HEK293T (cell line): Measurements from ENCODE around the gene KSR2.
A peak's percentile ranks its signal among the peaks of the same experiment; 100 is the strongest.
"Not testable (repeated sequence)": the region's sequence is repeated elsewhere in the genome, so short reads cannot be mapped to it uniquely, and the experiment has no call there.

Experiments used
- CTCF ChIA-PET: fragments of 350-600 bp; formaldehyde crosslinking; extraction: SDS; loops from one replicate; lab custom pipeline; 2021; ENCODE audit warnings: antibody characterized with exemption, inconsistent platforms; lab: Yijun Ruan, JAX
- POLR2A ChIA-PET: fragments of 350-600 bp; formaldehyde crosslinking; extraction: SDS; loops from one replicate; lab custom pipeline; 2020; ENCODE audit warnings: antibody characterized with exemption, inconsistent platforms; lab: Yijun Ruan, JAX
- DNase-seq: peaks from one replicate; pipeline ENCODE4 v3.0.0; 2012; ENCODE audit warnings: mixed read lengths; ENCODE audit errors: extremely low spot score
- ARNT ChIP-seq: fragments of 450-650 bp; IDR thresholded peaks from 2 replicates; pipeline ENCODE4 v1.6.1; 2017; ENCODE audit warnings: mild to moderate bottlenecking
- BHLHE40 ChIP-seq: fragments of 450-650 bp; IDR thresholded peaks from 2 replicates; pipeline ENCODE4 v1.6.1; 2016; ENCODE audit warnings: mild to moderate bottlenecking, moderate library complexity, borderline replicate concordance
- CTBP1 ChIP-seq: fragments of 450-650 bp; IDR thresholded peaks from 2 replicates; pipeline ENCODE4 v1.6.1; 2016; ENCODE audit warnings: borderline replicate concordance
- ELF4 ChIP-seq: fragments of 450-650 bp; IDR thresholded peaks from 2 replicates; pipeline ENCODE4 v1.6.1; 2017; ENCODE audit warnings: antibody characterized with exemption
- FOXA1 ChIP-seq: fragments of 450-650 bp; IDR thresholded peaks from 2 replicates; pipeline ENCODE4 v1.6.1; 2016; ENCODE audit warnings: mild to moderate bottlenecking
- FOXK2 ChIP-seq: fragments of 450-650 bp; IDR thresholded peaks from 2 replicates; pipeline ENCODE4 v1.6.1; 2016; ENCODE audit warnings: mild to moderate bottlenecking
- FOXM1 ChIP-seq: fragments of 450-650 bp; IDR thresholded peaks from 2 replicates; pipeline ENCODE4 v1.6.1; 2017; ENCODE audit warnings: mild to moderate bottlenecking, borderline replicate concordance
- HDGF ChIP-seq: fragments of 450-650 bp; IDR thresholded peaks from 2 replicates; pipeline ENCODE4 v1.6.1; 2017; ENCODE audit warnings: antibody characterized with exemption, borderline replicate concordance
- L3MBTL2 ChIP-seq: fragments of 450-650 bp; conservative IDR thresholded peaks from 2 replicates; pipeline ENCODE4 v1.6.1; 2016; ENCODE audit warnings: mild to moderate bottlenecking
- LEF1 ChIP-seq: fragments of 450-650 bp; IDR thresholded peaks from 2 replicates; pipeline ENCODE4 v1.6.1; 2017; ENCODE audit warnings: mild to moderate bottlenecking, borderline replicate concordance
- NFRKB ChIP-seq: fragments of 450-650 bp; IDR thresholded peaks from 2 replicates; pipeline ENCODE4 v1.6.1; 2016; ENCODE audit warnings: mild to moderate bottlenecking, moderate library complexity
- PKNOX1 ChIP-seq: fragments of 450-650 bp; IDR thresholded peaks from 2 replicates; pipeline ENCODE4 v1.6.1; 2016
- SP1 ChIP-seq: fragments of 450-650 bp; IDR thresholded peaks from 2 replicates; pipeline ENCODE4 v1.6.1; 2017
- SUZ12 ChIP-seq: fragments of 450-650 bp; IDR thresholded peaks from 2 replicates; pipeline ENCODE4 v1.6.1; 2016; ENCODE audit warnings: mild to moderate bottlenecking
- TARDBP ChIP-seq: fragments of 450-650 bp; IDR thresholded peaks from 2 replicates; pipeline ENCODE4 v1.6.1; 2016
- ZNF384 ChIP-seq: fragments of 450-650 bp; IDR thresholded peaks from 2 replicates; pipeline ENCODE4 v1.6.1; 2016

Gene KSR2

GRCh38 chr12:117904051-117904450 lies 64.7 kb downstream of the KSR2 start:
- ChIA-PET CTCF (interaction anchor here (0.7 kb wide), 1 partner anchor 67 kb away, joined by 4 read pairs; no protein-coding TSS in a partner anchor), POLR2A (no interaction called here)
- TF ChIP-seq PKNOX1: no peak
- no peak for TF ChIP-seq TARDBP
- no peak for TF ChIP-seq ZNF384
- no peak for DNase-seq

- CTCF ChIA-PET: no interaction called here
- DNase-seq: no peak
- POLR2A ChIA-PET: no interaction called here
- TF ChIP-seq ELF4 (no peak), TARDBP (no peak), NFRKB (no peak), SUZ12 (no peak), BHLHE40 (no peak), FOXK2 (no peak), L3MBTL2 (no peak), ZNF384 (no peak), SP1 (no peak)
Observed at GRCh38 chr12:117903110-117903840, 65.5 kb downstream of the KSR2 start.

GRCh38 chr12:117901631-117902030 lies 67.2 kb downstream of the KSR2 start:
- ChIA-PET POLR2A (no interaction called here), CTCF (interaction anchor here (0.9 kb wide), 1 partner anchor 11 kb away, joined by 4 read pairs; no protein-coding TSS in a partner anchor)
- TF ChIP-seq NFRKB: no peak
- TF ChIP-seq FOXM1: no peak
- no peak for TF ChIP-seq PKNOX1
- no peak for TF ChIP-seq CTBP1
- no peak for TF ChIP-seq HDGF
- no peak for TF ChIP-seq ARNT
- TF ChIP-seq FOXK2: no peak
- no peak for TF ChIP-seq LEF1
- TF ChIP-seq ELF4: no peak
- no peak for DNase-seq

GRCh38 chr12:117900561-117900960 lies 68.2 kb downstream of the KSR2 start:
- CTCF ChIA-PET: interaction anchor here (0.9 kb wide), 1 partner anchor 10 kb away, joined by 4 read pairs; no protein-coding TSS in a partner anchor
- no peak for DNase-seq
- POLR2A ChIA-PET: no interaction called here
- no peak for TF ChIP-seq TARDBP
- TF ChIP-seq ARNT: no peak
- TF ChIP-seq SUZ12: no peak

GRCh38 chr12:117897372-117898161 lies 71.2 kb downstream of the KSR2 start:
- DNase-seq: no peak
- TF ChIP-seq FOXM1 (no peak), L3MBTL2 (no peak), SP1 (no peak), TARDBP (no peak), SUZ12 (no peak), HDGF (no peak)
- ChIA-PET CTCF (no interaction called here), POLR2A (no interaction called here)

GRCh38 chr12:117896009-117896408 lies 72.8 kb downstream of the KSR2 start:
- no peak for DNase-seq
- TF ChIP-seq SUZ12: no peak
- no peak for TF ChIP-seq ZNF384
- TF ChIP-seq SP1: no peak
- TF ChIP-seq HDGF: no peak
- TF ChIP-seq LEF1: no peak
- TF ChIP-seq FOXA1: no peak
- no peak for TF ChIP-seq BHLHE40
- no peak for TF ChIP-seq PKNOX1
- no peak for TF ChIP-seq NFRKB
- no peak for TF ChIP-seq FOXM1
- TF ChIP-seq L3MBTL2: no peak
- POLR2A ChIA-PET: no interaction called here
- CTCF ChIA-PET: no interaction called here

- CTCF ChIA-PET: no interaction called here
Observed at GRCh38 chr12:117892441-117892840, 76.3 kb downstream of the KSR2 start.

GRCh38 chr12:117891265-117891664 lies 77.5 kb downstream of the KSR2 start:
- DNase-seq, CTCF ChIA-PET, POLR2A ChIA-PET: not testable (repeated sequence)

More at GRCh38 chr12:117892441-117892840, 76.3 kb downstream of the KSR2 start:
- TF ChIP-seq L3MBTL2: no peak
- TF ChIP-seq CTBP1: no peak
- TF ChIP-seq SUZ12: no peak
- TF ChIP-seq ELF4: no peak
- TF ChIP-seq FOXM1: no peak
- no peak for TF ChIP-seq FOXA1
- no peak for TF ChIP-seq SP1
- TF ChIP-seq ZNF384: peak; percentile 71
- DNase-seq: no peak
- POLR2A ChIA-PET: no interaction called here
